ENCODE data around the gene HDAC4. TPM values are rescaled to one million over a fixed set of nuclear protein-coding genes. Genes with fewer than 3 reads are reported as not detected.

Gene HDAC4
- polyA plus RNA-seq, 2 of the 4 experiments (the other 2 are of a cell fraction) = 8.6 to 10.4 TPM

GRCh38 chr2:239266434-239266766 lies 134.4 kb downstream of the HDAC4 start:
- FAIRE-seq = no peak
- Histone ChIP-seq H3K4me2 (no peak overlapping the region), H3K27ac (peak overlapping the region; percentile 62 to 90; a peak in 5 of 6 replicates), H3K9me3 (no peaks in the 10 kb centered on the region), H3K4me1 (peaks cover 59% of the 10 kb centered on the region), H3K4me3 (no peak overlapping the region)
- ChIA-PET CTCF (interaction anchor here (1.0 kb wide), 1 partner anchor 13 kb away, joined by 3 read pairs; no protein-coding TSS in a partner anchor), POLR2A (interaction anchor here (1.2 kb wide), 1 partner anchor 9 kb away, joined by 4 read pairs; no protein-coding TSS in a partner anchor)
- no peak for ATAC-seq
- no peak for TF ChIP-seq CHD4 (IDR thresholded peaks at IDR 0.05; ENCODE audit: borderline replicate concordance)
- TF ChIP-seq RAD21 (conservative IDR thresholded peaks at IDR 0.05 in 1 of 2, IDR thresholded peaks at IDR 0.05 in 1 of 2) = no peak
- no peak for TF ChIP-seq JUNB (IDR thresholded peaks at IDR 0.05)
- TF ChIP-seq ZC3H11A (IDR thresholded peaks at IDR 0.05) = no peak
- no peak for DNase-seq (ENCODE audit: low read depth in 1 of 2, low spot score in 1 of 2)
- WGBS (ENCODE audit: missing lambda C conversion rate) = 95% methylated on average over 4 of the region's 4 CpGs

GRCh38 chr2:239265681-239266433 lies 135.0 kb downstream of the HDAC4 start:
- ChIA-PET CTCF (interaction anchor here (1.0 to 1.2 kb wide), 2 partner anchors 8 to 12 kb away, joined by 3 read pairs; no protein-coding TSS in a partner anchor), POLR2A (interaction anchor here (1.2 kb wide), 1 partner anchor 10 kb away, joined by 4 read pairs; no protein-coding TSS in a partner anchor)
- FAIRE-seq (no peak), DNase-seq (ENCODE audit: low read depth in 1 of 2, low spot score in 1 of 2) (no peak), ATAC-seq (no peak; a peak in 1 of 6 replicates)
- no peaks in the 10 kb centered on the region for H3K9me3 ChIP-seq
- no peak for TF ChIP-seq HOXB13 (CRISPR knock-in tag; IDR thresholded peaks at IDR 0.05; ENCODE audit: low read depth)
- no peak for TF ChIP-seq KDM5A (IDR thresholded peaks at IDR 0.05)
- no peak for TF ChIP-seq RCOR1 (IDR thresholded peaks at IDR 0.05; ENCODE audit: low read depth, low read length)
- no peak for TF ChIP-seq TFCP2L1 (CRISPR knock-in tag; IDR thresholded peaks at IDR 0.05)
- TF ChIP-seq SREBF2 (IDR thresholded peaks at IDR 0.05) = no peak
- TF ChIP-seq E2F6 (IDR thresholded peaks at IDR 0.05; ENCODE audit: borderline replicate concordance, low read depth) = no peak
- no peak for TF ChIP-seq NPAS2 (CRISPR knock-in tag; IDR thresholded peaks at IDR 0.05; ENCODE audit: borderline replicate concordance)
- TF ChIP-seq JUN (IDR thresholded peaks at IDR 0.05) = no peak
- TF ChIP-seq CHD4 (IDR thresholded peaks at IDR 0.05; ENCODE audit: borderline replicate concordance) = no peak
- no peak for TF ChIP-seq ELK1 (IDR thresholded peaks at IDR 0.05; ENCODE audit: low read depth, low read length)
- TF ChIP-seq CBX8 (IDR thresholded peaks at IDR 0.05) = no peak
- no peak for TF ChIP-seq EP300 (IDR thresholded peaks at IDR 0.05)
- no CpG with 5 or more reads among the region's 14 CpGs for WGBS (ENCODE audit: missing lambda C conversion rate)
- peak overlapping the region; percentile 62 to 90 for H3K27ac ChIP-seq
- H3K4me3 ChIP-seq = no peak overlapping the region
- H3K4me1 ChIP-seq = peaks cover 59% of the 10 kb centered on the region
- peak overlapping the region; percentile 61 for H3K4me2 ChIP-seq

- DNase-seq (ENCODE audit: low read depth in 1 of 2, low spot score in 1 of 2) (peak; percentile 36 to 70), FAIRE-seq (no peak), ATAC-seq (peak; percentile 71 to 75; a peak in 5 of 6 replicates)
- whole genome bisulfite sequencing (ENCODE audit: missing lambda C conversion rate) = 46% methylated on average over 8 of the region's 11 CpGs
- TF ChIP-seq HOXB13 (CRISPR knock-in tag; IDR thresholded peaks at IDR 0.05; ENCODE audit: low read depth) = no peak
- no peaks in the 10 kb centered on the region for H3K9me3 ChIP-seq
- CTCF ChIA-PET = interaction anchor here (1.2 kb wide), 1 partner anchor 9 kb away, joined by 3 read pairs; no protein-coding TSS in a partner anchor
- H3K27ac ChIP-seq = peak overlapping the region; percentile 62 to 90
- peaks cover 59% of the 10 kb centered on the region for H3K4me1 ChIP-seq
- POLR2A ChIA-PET = interaction anchor here (0.6 to 1.1 kb wide), 2 partner anchors 10 to 761 kb away, joined by 3 read pairs; no protein-coding TSS in a partner anchor
- no peak overlapping the region for H3K4me3 ChIP-seq
- H3K4me2 ChIP-seq = peak overlapping the region; percentile 61
Measured at GRCh38 chr2:239264838-239265651, 135.8 kb downstream of the HDAC4 start.

- ChIA-PET POLR2A (interaction anchor here (1.1 kb wide), 1 partner anchor 10 kb away, joined by 3 read pairs; no protein-coding TSS in a partner anchor), CTCF (no interaction called here)
- H3K9me3 ChIP-seq = no peaks in the 10 kb centered on the region
- 82% methylated on average over 7 of the region's 9 CpGs for WGBS (ENCODE audit: missing lambda C conversion rate)
- H3K27ac ChIP-seq = peak overlapping the region; percentile 62 to 90
- ATAC-seq (no peak), FAIRE-seq (no peak), DNase-seq (ENCODE audit: low read depth in 1 of 2, low spot score in 1 of 2) (no peak)
- H3K4me2 ChIP-seq = peak overlapping the region; percentile 61
- no peak overlapping the region for H3K4me3 ChIP-seq
- peaks cover 53% of the 10 kb centered on the region for H3K4me1 ChIP-seq
- TF ChIP-seq ZNF302 (CRISPR knock-in tag; IDR thresholded peaks at IDR 0.05) (no peak), MAZ (IDR thresholded peaks at IDR 0.05; ENCODE audit: borderline replicate concordance, low read depth, low read length) (no peak), ESRRA (IDR thresholded peaks at IDR 0.05; ENCODE audit: borderline replicate concordance, low read length) (no peak), HEYL (CRISPR knock-in tag; IDR thresholded peaks at IDR 0.05) (no peak), POLR2AphosphoS2 (conservative IDR thresholded peaks at IDR 0.05; ENCODE audit: low read length) (no peak), RAD21 (conservative IDR thresholded peaks at IDR 0.05 in 1 of 2, IDR thresholded peaks at IDR 0.05 in 1 of 2) (no peak), CBX2 (IDR thresholded peaks at IDR 0.05; ENCODE audit: borderline replicate concordance, low read depth) (no peak), HOXB5 (CRISPR knock-in tag; IDR thresholded peaks at IDR 0.05) (no peak), SMC3 (IDR thresholded peaks at IDR 0.05) (no peak), MAFK (IDR thresholded peaks at IDR 0.05; ENCODE audit: partially characterized antibody) (no peak), HDAC2 (IDR thresholded peaks at IDR 0.05) (no peak), EHMT2 (IDR thresholded peaks at IDR 0.05; ENCODE audit: low read depth) (no peak), FOXS1 (CRISPR knock-in tag; IDR thresholded peaks at IDR 0.05) (no peak)
Measured at GRCh38 chr2:239264492-239264837, 136.4 kb downstream of the HDAC4 start.

Measured in A549 (cell line).